HFFc6 (cell line): ENCODE measurements around the gene STAB2. TPM values are rescaled to one million over a fixed set of nuclear protein-coding genes. Genes with fewer than 3 reads are reported as not detected.

ENCODE experiments used
- DNase-seq: peaks from one replicate; pipeline ENCODE4 v3.0.0-alpha.2; 2018
- H3K27ac Mint-ChIP-seq: 2 replicates; pipeline ENCODE4 v1.8.0; 2020; ENCODE audit warnings: mild to moderate bottlenecking, mixed read lengths
- H3K27me3 Mint-ChIP-seq: 2 replicates; pipeline ENCODE4 v1.8.0; 2021; ENCODE audit warnings: mild to moderate bottlenecking, moderate library complexity, mixed read lengths; ENCODE audit not compliant: insufficient read depth
- H3K36me3 Mint-ChIP-seq: 2 replicates; pipeline ENCODE4 v1.8.0; 2021; ENCODE audit warnings: low read depth, mixed read lengths
- H3K4me1 Mint-ChIP-seq: 2 replicates; pipeline ENCODE4 v1.8.0; 2020; ENCODE audit warnings: low read depth, mixed read lengths
- H3K4me3 Mint-ChIP-seq: 2 replicates; pipeline ENCODE4 v1.8.0; 2020; ENCODE audit warnings: mild to moderate bottlenecking, moderate library complexity, mixed read lengths
- H3K9me3 Mint-ChIP-seq: 2 replicates; pipeline ENCODE4 v1.8.0; 2020; ENCODE audit warnings: mild to moderate bottlenecking, mixed read lengths
- CTCF ChIP-seq: fragments of 200-600 bp; sonication (generic); IDR thresholded peaks from 2 replicates; pipeline ENCODE4 v1.5.0; 2021; ENCODE audit warnings: antibody characterized with exemption, mild to moderate bottlenecking
- total RNA-seq, 6 experiments: library from RNA; stranded (reverse); fragmentation: NEBNext Ultra II Directional; extraction: Animal tissue kit (Norgen Biotek cat#: 25700); gene quantifications; 2 replicates in 1 of 6; 3 replicates in 5 of 6; pipeline ENCODE4 v1.2.3, GENCODE V29; 2021

The STAB2 gene
- total RNA-seq, 6 experiments from 2014 or later: not detected

GRCh38 chr12:103737881-103738280, 150.8 kb downstream of the STAB2 start:
- H3K4me3 Mint-ChIP-seq: no peak overlapping the region
- no peaks in the 10 kb centered on the region for H3K9me3 Mint-ChIP-seq
- DNase-seq: no peak
- H3K27ac Mint-ChIP-seq: no peak overlapping the region
- TF ChIP-seq CTCF: no peak
- peaks cover 20% of the 10 kb centered on the region for H3K27me3 Mint-ChIP-seq
- peaks cover 12% of the 10 kb centered on the region for H3K4me1 Mint-ChIP-seq
- H3K36me3 Mint-ChIP-seq: no peaks in the 10 kb centered on the region

- Mint-ChIP-seq H3K27me3 (peaks cover 11% of the 10 kb centered on the region), H3K27ac (peak overlapping the region; percentile 11; the same call in 1 of the 2 replicates), H3K36me3 (no peaks in the 10 kb centered on the region), H3K4me3 (peak overlapping the region; percentile 81), H3K9me3 (no peaks in the 10 kb centered on the region), H3K4me1 (peaks cover 12% of the 10 kb centered on the region)
- peak; percentile 25 for DNase-seq
- no peak for TF ChIP-seq CTCF
These were observed 155.4 kb downstream of the STAB2 start for GRCh38 chr12:103742349-103742932.

- no peak overlapping the region for H3K4me3 Mint-ChIP-seq
- no peaks in the 10 kb centered on the region for H3K36me3 Mint-ChIP-seq
These were observed 156.7 kb downstream of the STAB2 start for GRCh38 chr12:103743788-103744187.

GRCh38 chr12:103745962-103746361, 158.9 kb downstream of the STAB2 start:
- Mint-ChIP-seq H3K36me3 (no peaks in the 10 kb centered on the region), H3K4me3 (no peak overlapping the region), H3K27ac (no peak overlapping the region), H3K27me3 (peaks cover 10% of the 10 kb centered on the region), H3K9me3 (no peaks in the 10 kb centered on the region), H3K4me1 (peaks cover 12% of the 10 kb centered on the region)
- TF ChIP-seq CTCF: no peak
- no peak for DNase-seq

More at GRCh38 chr12:103743788-103744187, 156.7 kb downstream of the STAB2 start:
- no peak for DNase-seq
- Mint-ChIP-seq H3K4me1 (peaks cover 12% of the 10 kb centered on the region), H3K27me3 (peaks cover 11% of the 10 kb centered on the region), H3K27ac (no peak overlapping the region), H3K9me3 (no peaks in the 10 kb centered on the region)
- TF ChIP-seq CTCF: no peak

- H3K27ac Mint-ChIP-seq: no peak overlapping the region
- no peaks in the 10 kb centered on the region for H3K36me3 Mint-ChIP-seq
- H3K9me3 Mint-ChIP-seq: no peaks in the 10 kb centered on the region
- DNase-seq: no peak
- TF ChIP-seq CTCF: no peak
- peaks cover 9% of the 10 kb centered on the region for H3K27me3 Mint-ChIP-seq
- H3K4me1 Mint-ChIP-seq: no peaks in the 10 kb centered on the region
- no peak overlapping the region for H3K4me3 Mint-ChIP-seq
These were observed 160.9 kb downstream of the STAB2 start for GRCh38 chr12:103748002-103748401.
